Thoracic aorta (tissue), 2 donors: ENCODE measurements around the gene ADAMTSL4. TPM values are rescaled to one million over a fixed set of nuclear protein-coding genes. Genes with fewer than 3 reads are reported as not detected.
"Not testable (repeated sequence)": the region's sequence is repeated elsewhere in the genome, so short reads cannot be mapped to it uniquely, and the experiment has no call there.

Experiments used
- ATAC-seq: fragments of 150-250 bp; one replicate; pipeline ENCODE4 v1.8.0; 2017; ENCODE audit warnings: low read depth; ENCODE audit not compliant: insufficient number of reproducible peaks, low FRiP score
- DNase-seq: peaks from one replicate; pipeline ENCODE4 v3.0.0-alpha.2; 2020; ENCODE audit warnings: low spot score
- H3K27ac ChIP-seq, 2 donors: fragments of 200-600 bp; sonication (generic); 1 replicate in 1 of 2; 2 replicates in 1 of 2; pipeline ENCODE4 v1.5.1; 2016; ENCODE audit warnings: mild to moderate bottlenecking in 2 of 2, moderate library complexity in 2 of 2
- H3K27me3 ChIP-seq: fragments of 200-600 bp; sonication (generic); replicated peaks from 2 replicates; pipeline ENCODE4 v1.6.0; 2016; ENCODE audit warnings: mild to moderate bottlenecking; ENCODE audit not compliant: insufficient read depth
- H3K36me3 ChIP-seq: fragments of 200-600 bp; sonication (generic); one replicate; pipeline ENCODE4 v1.5.1; 2016
- H3K4me1 ChIP-seq, 2 donors: fragments of 200-600 bp; sonication (generic); 1 replicate in 1 of 2; 2 replicates in 1 of 2; pipeline versions ENCODE4 v1.5.1 to v1.6.0; 2016; ENCODE audit warnings: low read depth in 2 of 2, mild to moderate bottlenecking in 1 of 2; ENCODE audit not compliant: control insufficient read depth in 1 of 2
- H3K4me3 ChIP-seq: fragments of 200-600 bp; sonication (generic); 2 replicates; pipeline ENCODE4 v1.5.1; 2016; ENCODE audit warnings: mild to moderate bottlenecking
- H3K9me3 ChIP-seq: fragments of 200-600 bp; sonication (generic); 2 replicates; pipeline ENCODE4 v1.5.1; 2016
- CTCF ChIP-seq: fragments of 200-600 bp; sonication (generic); IDR thresholded peaks from one replicate; pipeline ENCODE4 v1.5.1; 2019; ENCODE audit warnings: antibody characterized with exemption
- total RNA-seq, 2 donors: library from RNA; depleted of rRNA; stranded (reverse); fragments of >200 nt; gene quantifications; one replicate each; pipeline versions ENCODE4 v1.1.0 to v1.2.3, GENCODE V29; 2016

Gene ADAMTSL4
- total RNA-seq, 2 donors from 2014 or later: 28.4 to 45.1 TPM

GRCh38 chr1:150603711-150604110 lies 54.5 kb downstream of the ADAMTSL4 start:
- no peak for ATAC-seq

GRCh38 chr1:150604226-150604588 lies 55.0 kb downstream of the ADAMTSL4 start:
- Histone ChIP-seq H3K27ac (peak overlapping the region; percentile 65 to 78), H3K9me3 (no peaks in the 10 kb centered on the region), H3K27me3 (no peaks in the 10 kb centered on the region), H3K4me1 (peaks cover 10 to 20% of the 10 kb centered on the region in 2 donors), H3K4me3 (no peak overlapping the region), H3K36me3 (peaks cover 12% of the 10 kb centered on the region)
- DNase-seq (no peak), ATAC-seq (no peak)
- no peak for TF ChIP-seq CTCF

More at GRCh38 chr1:150603711-150604110, 54.5 kb downstream of the ADAMTSL4 start:
- peaks cover 12% of the 10 kb centered on the region for H3K36me3 ChIP-seq
- H3K27me3 ChIP-seq: no peaks in the 10 kb centered on the region
- no peak overlapping the region for H3K4me3 ChIP-seq
- H3K27ac ChIP-seq: peak overlapping the region; percentile 65 to 78
- TF ChIP-seq CTCF: no peak
- DNase-seq: no peak
- no peaks in the 10 kb centered on the region for H3K9me3 ChIP-seq
- H3K4me1 ChIP-seq: peaks cover 10 to 17% of the 10 kb centered on the region in 2 donors

- DNase-seq, H3K9me3 ChIP-seq, H3K27me3 ChIP-seq, H3K36me3 ChIP-seq, ATAC-seq, H3K4me3 ChIP-seq: not testable (repeated sequence)
- H3K4me1 ChIP-seq: peaks cover 18 to 31% of the 10 kb centered on the region in 2 donors
- peak overlapping the region; percentile 40 to 65 for H3K27ac ChIP-seq
These were observed 56.2 kb downstream of the ADAMTSL4 start for GRCh38 chr1:150605451-150605731.

GRCh38 chr1:150606463-150607142 lies 57.4 kb downstream of the ADAMTSL4 start:
- no peak for DNase-seq

GRCh38 chr1:150609732-150610131 lies 60.5 kb downstream of the ADAMTSL4 start:
- DNase-seq (no peak), ATAC-seq (no peak)
- peak overlapping the region; percentile 86 to 95 for H3K27ac ChIP-seq
- no peaks in the 10 kb centered on the region for H3K9me3 ChIP-seq
- H3K4me3 ChIP-seq: no peak overlapping the region
- no peak for TF ChIP-seq CTCF
- no peaks in the 10 kb centered on the region for H3K36me3 ChIP-seq
- peaks cover 50 to 62% of the 10 kb centered on the region in 2 donors for H3K4me1 ChIP-seq
- no peaks in the 10 kb centered on the region for H3K27me3 ChIP-seq

More at GRCh38 chr1:150606463-150607142, 57.4 kb downstream of the ADAMTSL4 start:
- no peaks in the 10 kb centered on the region for H3K36me3 ChIP-seq
- H3K27me3 ChIP-seq: no peaks in the 10 kb centered on the region
- TF ChIP-seq CTCF: no peak
- ATAC-seq: no peak
- no peaks in the 10 kb centered on the region for H3K9me3 ChIP-seq
- H3K4me1 ChIP-seq: peaks cover 29 to 44% of the 10 kb centered on the region in 2 donors
- H3K27ac ChIP-seq: no peak overlapping the region
- no peak overlapping the region for H3K4me3 ChIP-seq

Other genes with a start within 250 kb of the ADAMTSL4 start
- gene PRPF3, start 227.9 kb upstream of the ADAMTSL4 start, total RNA-seq: 10 to 100 TPM; 61.3 to 66.5 TPM
- gene RPRD2, start 185.3 kb upstream of the ADAMTSL4 start, total RNA-seq: 10 to 100 TPM; 19.5 to 28.4 TPM
- gene TARS2, start 62.0 kb upstream of the ADAMTSL4 start, total RNA-seq: 10 to 100 TPM; 11.6 to 13.5 TPM
- 10 to 100 TPM; 22.8 to 54.0 TPM for gene ECM1, start 41.3 kb upstream of the ADAMTSL4 start, total RNA-seq
- gene FALEC, start 33.7 kb upstream of the ADAMTSL4 start, total RNA-seq: not detected
- 100 to 1,000 TPM; 588 to 607 TPM for gene MCL1, start 30.2 kb downstream of the ADAMTSL4 start, total RNA-seq
- gene ENSA, start 80.2 kb downstream of the ADAMTSL4 start, total RNA-seq: 10 to 100 TPM; 85.7 to 94.5 TPM
- 10 to 100 TPM; 13.7 to 15.6 TPM for gene GOLPH3L, start 147.7 kb downstream of the ADAMTSL4 start, total RNA-seq
- not detected for gene HORMAD1, start 171.5 kb downstream of the ADAMTSL4 start, total RNA-seq
- gene CTSS, start 216.4 kb downstream of the ADAMTSL4 start, total RNA-seq: 10 to 100 TPM; 64.7 to 82.6 TPM